ENCODE measurements around the gene CMTR1. TPM values are rescaled to one million over a fixed set of nuclear protein-coding genes. Genes with fewer than 3 reads are reported as not detected.

CMTR1 gene
- total RNA-seq, 2 donors from 2014 or later = 20.3 to 24.4 TPM

DNA sequence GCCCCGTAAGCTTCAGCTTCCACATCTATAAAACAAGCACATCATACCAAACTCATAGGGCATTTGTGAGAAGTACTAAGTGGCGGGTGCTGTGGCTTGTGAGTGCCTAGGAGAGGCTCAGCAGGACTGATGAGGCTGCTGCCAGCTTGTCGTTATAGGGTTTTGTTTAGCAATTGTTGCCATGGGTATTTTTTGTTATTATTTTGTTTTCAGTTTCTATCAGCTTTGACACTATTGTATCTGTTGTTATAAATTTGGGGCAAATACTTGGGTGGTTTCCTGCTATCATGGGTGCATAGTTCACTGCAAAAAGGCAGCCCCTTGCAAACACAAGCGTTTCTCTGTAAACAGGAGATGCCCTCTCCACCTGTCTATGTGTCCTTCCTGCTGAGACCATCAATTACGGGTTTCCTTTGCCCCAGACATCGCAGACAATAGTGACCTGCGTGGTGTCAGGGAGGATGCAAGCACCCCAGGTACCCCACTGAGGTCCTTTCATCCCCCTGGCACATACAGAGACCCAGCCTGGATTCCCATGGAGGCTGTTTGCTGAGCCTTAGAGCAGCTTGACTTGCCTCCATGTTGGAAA, 69.8 kb downstream of the CMTR1 start:
- TF ChIP-seq, protein P1, sequence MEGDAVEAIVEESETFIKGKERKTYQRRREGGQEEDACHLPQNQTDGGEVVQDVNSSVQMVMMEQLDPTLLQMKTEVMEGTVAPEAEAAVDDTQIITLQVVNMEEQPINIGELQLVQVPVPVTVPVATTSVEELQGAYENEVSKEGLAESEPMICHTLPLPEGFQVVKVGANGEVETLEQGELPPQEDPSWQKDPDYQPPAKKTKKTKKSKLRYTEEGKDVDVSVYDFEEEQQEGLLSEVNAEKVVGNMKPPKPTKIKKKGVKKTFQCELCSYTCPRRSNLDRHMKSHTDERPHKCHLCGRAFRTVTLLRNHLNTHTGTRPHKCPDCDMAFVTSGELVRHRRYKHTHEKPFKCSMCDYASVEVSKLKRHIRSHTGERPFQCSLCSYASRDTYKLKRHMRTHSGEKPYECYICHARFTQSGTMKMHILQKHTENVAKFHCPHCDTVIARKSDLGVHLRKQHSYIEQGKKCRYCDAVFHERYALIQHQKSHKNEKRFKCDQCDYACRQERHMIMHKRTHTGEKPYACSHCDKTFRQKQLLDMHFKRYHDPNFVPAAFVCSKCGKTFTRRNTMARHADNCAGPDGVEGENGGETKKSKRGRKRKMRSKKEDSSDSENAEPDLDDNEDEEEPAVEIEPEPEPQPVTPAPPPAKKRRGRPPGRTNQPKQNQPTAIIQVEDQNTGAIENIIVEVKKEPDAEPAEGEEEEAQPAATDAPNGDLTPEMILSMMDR (IDR thresholded peaks at IDR 0.05) = no peak
- intact Hi-C loops (cut with DNase I) = no loop called here
- H3K27ac ChIP-seq = no peak overlapping the region
- no peak overlapping the region for H3K9ac ChIP-seq (ENCODE audit: low read depth in 2 of 2, low read length in 2 of 2)
- H3K36me3 ChIP-seq = no peaks in the 10 kb centered on the region
- no peak for DNase-seq
- no peaks in the 10 kb centered on the region for H3K9me3 ChIP-seq
- peaks cover 5% of the 10 kb centered on the region for H3K4me1 ChIP-seq
- H3K4me3 ChIP-seq = no peak overlapping the region
- no peaks in the 10 kb centered on the region for H3K27me3 ChIP-seq

DNA sequence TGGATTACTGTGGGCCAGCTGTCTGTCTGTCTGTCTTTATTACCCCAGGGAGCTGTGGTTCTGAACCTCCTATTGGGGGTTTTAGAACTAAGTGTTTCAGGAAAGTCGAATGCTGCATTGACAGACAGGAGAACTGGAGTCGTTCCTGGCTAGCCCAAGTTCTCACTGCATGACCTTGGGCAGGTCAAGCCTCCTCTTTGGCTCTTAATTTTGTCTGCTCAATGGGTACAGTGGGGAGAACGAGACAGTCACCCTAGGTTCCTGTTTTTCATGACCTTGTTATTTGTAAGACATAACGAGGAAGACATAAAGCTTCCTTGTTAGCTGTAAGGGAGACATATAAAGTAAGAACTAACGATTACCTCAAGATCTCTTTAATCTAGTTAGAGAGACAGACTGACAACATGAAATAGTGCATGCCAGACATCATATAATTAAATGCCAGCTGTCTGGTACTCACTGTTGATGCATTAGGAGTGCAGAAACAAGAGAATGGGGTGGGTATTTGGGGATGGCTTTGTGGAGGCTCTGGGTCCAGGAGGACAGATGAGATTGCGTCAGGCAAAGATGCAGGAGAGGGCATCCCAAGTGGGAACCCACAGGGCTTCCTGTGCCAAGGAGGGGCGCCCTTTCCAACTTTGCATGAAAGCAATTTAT, 70.4 kb downstream of the CMTR1 start:
- Histone ChIP-seq H3K4me1 (peaks cover 5% of the 10 kb centered on the region), H3K9ac (ENCODE audit: low read depth in 2 of 2, low read length in 2 of 2) (no peak overlapping the region), H3K27me3 (no peaks in the 10 kb centered on the region), H3K36me3 (no peaks in the 10 kb centered on the region), H3K9me3 (no peaks in the 10 kb centered on the region), H3K27ac (no peak overlapping the region), H3K4me3 (no peak overlapping the region)
- DNase-seq = no peak
- TF ChIP-seq, protein P1 (IDR thresholded peaks at IDR 0.05) = no peak
- intact Hi-C loops (cut with DNase I) = no loop called here

DNA sequence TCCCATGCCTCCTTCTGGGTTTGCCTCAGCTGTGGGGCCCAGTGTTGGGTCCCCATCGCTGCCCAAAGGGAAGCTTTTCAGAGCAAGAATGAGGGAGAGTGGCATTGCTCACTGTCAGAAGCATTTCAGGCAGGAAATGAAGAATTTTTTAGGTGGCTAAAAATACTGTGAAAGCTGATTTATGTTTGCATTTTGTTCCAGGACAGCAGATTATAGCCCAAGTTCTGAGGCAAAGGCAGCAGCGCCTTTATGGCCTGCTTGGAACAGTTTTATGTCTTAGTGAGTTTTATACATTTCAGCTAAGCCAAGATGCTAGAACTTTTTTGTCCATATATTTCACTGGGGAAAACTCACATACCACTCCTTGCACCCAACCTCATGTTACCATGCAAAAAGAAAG, 71.0 kb downstream of the CMTR1 start:
- DNase-seq = no peak
- Histone ChIP-seq H3K4me1 (peaks cover 2% of the 10 kb centered on the region), H3K27me3 (no peaks in the 10 kb centered on the region), H3K36me3 (no peaks in the 10 kb centered on the region), H3K9me3 (no peaks in the 10 kb centered on the region), H3K4me3 (no peak overlapping the region), H3K9ac (ENCODE audit: low read depth in 2 of 2, low read length in 2 of 2) (no peak overlapping the region), H3K27ac (no peak overlapping the region)
- TF ChIP-seq, protein P1 (IDR thresholded peaks at IDR 0.05) = no peak
- intact Hi-C loops (cut with DNase I) = no loop called here

DNA sequence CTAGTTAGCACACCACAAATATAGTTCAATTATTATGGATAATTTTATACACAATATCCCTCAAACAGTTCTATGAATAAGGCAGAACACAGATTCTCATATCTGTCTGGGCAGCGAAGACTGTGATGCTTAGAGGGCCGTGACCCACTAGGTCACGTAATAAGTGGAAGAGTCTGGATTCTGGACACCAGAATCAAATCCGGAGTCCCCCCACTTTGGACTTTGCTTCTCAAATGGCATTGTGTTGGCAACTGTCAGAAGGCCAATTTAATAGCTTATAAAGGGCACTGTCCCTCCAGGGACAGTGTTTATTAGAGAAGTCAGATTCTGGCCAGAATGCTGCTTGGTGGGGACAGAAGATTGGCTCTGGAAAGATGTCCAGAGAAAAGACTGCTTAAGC, 73.5 kb downstream of the CMTR1 start:
- intact Hi-C loops (cut with DNase I) = no loop called here

DNA sequence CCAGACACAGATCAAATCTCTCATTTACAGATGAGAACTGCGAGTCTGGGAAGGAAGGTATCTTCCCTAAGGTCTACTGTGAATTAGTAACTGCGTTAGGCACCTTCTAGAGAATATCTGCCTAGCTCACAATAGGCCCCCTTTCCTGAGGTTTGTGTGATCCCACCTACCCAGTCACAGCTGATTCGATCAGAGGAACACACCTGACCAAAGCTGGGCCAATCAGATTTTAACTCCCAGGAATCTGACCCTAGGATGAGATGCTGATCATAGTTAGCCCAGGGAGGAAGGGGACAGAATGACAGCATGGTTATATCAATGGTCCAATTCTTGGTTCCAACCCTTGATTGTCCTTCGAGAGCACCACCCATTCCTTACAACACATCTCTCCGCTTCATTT, 74.1 kb downstream of the CMTR1 start:
- no peak for DNase-seq
- Histone ChIP-seq H3K27me3 (no peaks in the 10 kb centered on the region), H3K4me1 (no peaks in the 10 kb centered on the region), H3K36me3 (no peaks in the 10 kb centered on the region), H3K9ac (ENCODE audit: low read depth in 2 of 2, low read length in 2 of 2) (no peak overlapping the region), H3K27ac (no peak overlapping the region), H3K9me3 (no peaks in the 10 kb centered on the region), H3K4me3 (no peak overlapping the region)
- intact Hi-C loops (cut with DNase I) = no loop called here
- TF ChIP-seq, protein P1 (IDR thresholded peaks at IDR 0.05) = no peak

More for the DNA sequence above, 73.5 kb downstream of the CMTR1 start:
- H3K36me3 ChIP-seq = no peaks in the 10 kb centered on the region
- no peaks in the 10 kb centered on the region for H3K9me3 ChIP-seq
- H3K27me3 ChIP-seq = no peaks in the 10 kb centered on the region
- no peak overlapping the region for H3K27ac ChIP-seq
- H3K9ac ChIP-seq (ENCODE audit: low read depth in 2 of 2, low read length in 2 of 2) = no peak overlapping the region
- TF ChIP-seq, protein P1 (IDR thresholded peaks at IDR 0.05) = no peak
- H3K4me3 ChIP-seq = no peak overlapping the region
- no peaks in the 10 kb centered on the region for H3K4me1 ChIP-seq
- DNase-seq = no peak

All from colonic mucosa (tissue), 4 donors.